ENCODE results near the gene CENPT. TPM values are rescaled to one million over a fixed set of nuclear protein-coding genes. Genes with fewer than 3 reads are reported as not detected.

The CENPT gene
- total RNA-seq, 1 experiment from 2014 or later, result 54.3 TPM

GRCh38 chr16:67833030-67833414, 14.5 kb downstream of the CENPT start:
- peaks cover 33% of the 10 kb centered on the region for H3K36me3 Mint-ChIP-seq (ENCODE audit: insufficient read depth, unreplicated experiment)

GRCh38 chr16:67828651-67829050, 18.8 kb downstream of the CENPT start:
- no peak for TF ChIP-seq CTCF (IDR thresholded peaks at IDR 0.05; ENCODE audit: unreplicated experiment)
- no TSS peak for BruUV-seq (replicated peaks)
- intact Hi-C loops (cut with micrococcal nuclease; ENCODE audit: unreplicated experiment), result no loop called here
- DNase-seq, result no peak
- Mint-ChIP-seq H3K27me3 (ENCODE audit: unreplicated experiment) (peaks cover 20% of the 10 kb centered on the region), H3K4me3 (ENCODE audit: low read depth, unreplicated experiment) (no peak overlapping the region), H3K27ac (ENCODE audit: unreplicated experiment) (no peak overlapping the region), H3K4me1 (ENCODE audit: low read depth, unreplicated experiment) (no peaks in the 10 kb centered on the region), H3K36me3 (ENCODE audit: insufficient read depth, unreplicated experiment) (peaks cover 29% of the 10 kb centered on the region), H3K9me3 (ENCODE audit: low read depth, unreplicated experiment) (no peaks in the 10 kb centered on the region)
- CTCF ChIA-PET, result no interaction called here

More at GRCh38 chr16:67833030-67833414, 14.5 kb downstream of the CENPT start:
- H3K27ac Mint-ChIP-seq (ENCODE audit: unreplicated experiment), result no peak overlapping the region
- H3K4me3 Mint-ChIP-seq (ENCODE audit: low read depth, unreplicated experiment), result peak overlapping the region; percentile 98
- CTCF ChIA-PET, result interaction anchor here (1.0 to 1.8 kb wide), 4 partner anchors 16 to 312 kb away, joined by 3 to 5 read pairs (median 4); partner anchors contain the start of genes RANBP10 and TSNAXIP1
- intact Hi-C loops (cut with micrococcal nuclease; ENCODE audit: unreplicated experiment), result no loop called here
- BruUV-seq (replicated peaks), result no TSS peak
- H3K4me1 Mint-ChIP-seq (ENCODE audit: low read depth, unreplicated experiment), result peaks cover 9% of the 10 kb centered on the region
- H3K9me3 Mint-ChIP-seq (ENCODE audit: low read depth, unreplicated experiment), result no peaks in the 10 kb centered on the region
- no peak for TF ChIP-seq CTCF (IDR thresholded peaks at IDR 0.05; ENCODE audit: unreplicated experiment)
- no peaks in the 10 kb centered on the region for H3K27me3 Mint-ChIP-seq (ENCODE audit: unreplicated experiment)
- DNase-seq, result no peak

GRCh38 chr16:67825906-67826305, 21.6 kb downstream of the CENPT start:
- BruUV-seq (replicated peaks), result no TSS peak
- Mint-ChIP-seq H3K27me3 (ENCODE audit: unreplicated experiment) (peaks cover 23% of the 10 kb centered on the region), H3K36me3 (ENCODE audit: insufficient read depth, unreplicated experiment) (peaks cover 6% of the 10 kb centered on the region), H3K4me3 (ENCODE audit: low read depth, unreplicated experiment) (no peak overlapping the region), H3K4me1 (ENCODE audit: low read depth, unreplicated experiment) (no peaks in the 10 kb centered on the region), H3K27ac (ENCODE audit: unreplicated experiment) (no peak overlapping the region), H3K9me3 (ENCODE audit: low read depth, unreplicated experiment) (no peaks in the 10 kb centered on the region)
- TF ChIP-seq CTCF (IDR thresholded peaks at IDR 0.05; ENCODE audit: unreplicated experiment), result no peak
- intact Hi-C loops (cut with micrococcal nuclease; ENCODE audit: unreplicated experiment), result no loop called here
- CTCF ChIA-PET, result interaction anchor here (0.6 kb wide), 1 partner anchor 1047 kb away, joined by 3 read pairs; no protein-coding TSS in a partner anchor
- DNase-seq, result no peak

- DNase-seq, result no peak
- no peak for TF ChIP-seq CTCF (IDR thresholded peaks at IDR 0.05; ENCODE audit: unreplicated experiment)
- peaks cover 4% of the 10 kb centered on the region for H3K36me3 Mint-ChIP-seq (ENCODE audit: insufficient read depth, unreplicated experiment)
- no peaks in the 10 kb centered on the region for H3K9me3 Mint-ChIP-seq (ENCODE audit: low read depth, unreplicated experiment)
- no TSS peak for BruUV-seq (replicated peaks)
- H3K4me3 Mint-ChIP-seq (ENCODE audit: low read depth, unreplicated experiment), result no peak overlapping the region
- no peaks in the 10 kb centered on the region for H3K4me1 Mint-ChIP-seq (ENCODE audit: low read depth, unreplicated experiment)
- CTCF ChIA-PET, result no interaction called here
- no peak overlapping the region for H3K27ac Mint-ChIP-seq (ENCODE audit: unreplicated experiment)
- H3K27me3 Mint-ChIP-seq (ENCODE audit: unreplicated experiment), result peaks cover 23% of the 10 kb centered on the region
- intact Hi-C loops (cut with micrococcal nuclease; ENCODE audit: unreplicated experiment), result no loop called here
Observed at GRCh38 chr16:67825119-67825518, 22.4 kb downstream of the CENPT start.

Data from Calu3 (cell line).